ENCODE data around the gene ZC3H6. TPM values are rescaled to one million over a fixed set of nuclear protein-coding genes. Genes with fewer than 3 reads are reported as not detected.

The ZC3H6 gene
- total and polyA plus RNA-seq, 2 of the 13 experiments (the other 11 are each of a cell fraction or from before 2014, with no cell fraction given), result 0.71 to 0.93 TPM

GRCh38 chr2:112275311-112275886 is at the start of gene ZC3H6 (continued):
- peak; percentile 94 for TF ChIP-seq HMGXB3 (CRISPR knock-in tag; IDR thresholded peaks at IDR 0.05; ENCODE audit: borderline replicate concordance)
- peak; percentile 85; the same call in 1 of the 2 replicates for TF ChIP-seq ZNF83 (CRISPR knock-in tag; IDR thresholded peaks at IDR 0.05; ENCODE audit: borderline replicate concordance)
- no peak; the same call in 1 of the 2 replicates for TF ChIP-seq ZNF431 (CRISPR knock-in tag; IDR thresholded peaks at IDR 0.05; ENCODE audit: borderline replicate concordance, low read depth)
- TF ChIP-seq ZKSCAN1 (IDR thresholded peaks at IDR 0.05; ENCODE audit: low read length), result peak; percentile 82
- peak; percentile 52 for TF ChIP-seq ZNF780A (CRISPR knock-in tag; IDR thresholded peaks at IDR 0.05)
- TF ChIP-seq ZNF317 (CRISPR knock-in tag; IDR thresholded peaks at IDR 0.05), result peak; percentile 95
- TF ChIP-seq ZNF264 (CRISPR knock-in tag; IDR thresholded peaks at IDR 0.05), result peak; percentile 81
- peak; percentile 95 for TF ChIP-seq DZIP1 (CRISPR knock-in tag; IDR thresholded peaks at IDR 0.05)
- peak; percentile 77; the same call in 1 of the 2 replicates for TF ChIP-seq PAWR (CRISPR knock-in tag; IDR thresholded peaks at IDR 0.05; ENCODE audit: borderline replicate concordance)
- TF ChIP-seq ZSCAN21 (CRISPR knock-in tag; IDR thresholded peaks at IDR 0.05; ENCODE audit: borderline replicate concordance), result peak; percentile 90
- TF ChIP-seq CSRNP1 (CRISPR knock-in tag; IDR thresholded peaks at IDR 0.05), result peak; percentile 95
- peak; percentile 33; the same call in 1 of the 2 replicates for TF ChIP-seq CREBL2 (CRISPR knock-in tag; IDR thresholded peaks at IDR 0.05; ENCODE audit: borderline replicate concordance)
- no peak for TF ChIP-seq BCLAF1 (IDR thresholded peaks at IDR 0.05)
- TF ChIP-seq CHD4 (IDR thresholded peaks at IDR 0.05; ENCODE audit: borderline replicate concordance, low read length), result no peak
- TF ChIP-seq HOMEZ (CRISPR knock-in tag; IDR thresholded peaks at IDR 0.05; ENCODE audit: low read depth), result peak; percentile 91
